ENCODE measurements around the gene MAMDC4.

- TF ChIP-seq, protein P1, sequence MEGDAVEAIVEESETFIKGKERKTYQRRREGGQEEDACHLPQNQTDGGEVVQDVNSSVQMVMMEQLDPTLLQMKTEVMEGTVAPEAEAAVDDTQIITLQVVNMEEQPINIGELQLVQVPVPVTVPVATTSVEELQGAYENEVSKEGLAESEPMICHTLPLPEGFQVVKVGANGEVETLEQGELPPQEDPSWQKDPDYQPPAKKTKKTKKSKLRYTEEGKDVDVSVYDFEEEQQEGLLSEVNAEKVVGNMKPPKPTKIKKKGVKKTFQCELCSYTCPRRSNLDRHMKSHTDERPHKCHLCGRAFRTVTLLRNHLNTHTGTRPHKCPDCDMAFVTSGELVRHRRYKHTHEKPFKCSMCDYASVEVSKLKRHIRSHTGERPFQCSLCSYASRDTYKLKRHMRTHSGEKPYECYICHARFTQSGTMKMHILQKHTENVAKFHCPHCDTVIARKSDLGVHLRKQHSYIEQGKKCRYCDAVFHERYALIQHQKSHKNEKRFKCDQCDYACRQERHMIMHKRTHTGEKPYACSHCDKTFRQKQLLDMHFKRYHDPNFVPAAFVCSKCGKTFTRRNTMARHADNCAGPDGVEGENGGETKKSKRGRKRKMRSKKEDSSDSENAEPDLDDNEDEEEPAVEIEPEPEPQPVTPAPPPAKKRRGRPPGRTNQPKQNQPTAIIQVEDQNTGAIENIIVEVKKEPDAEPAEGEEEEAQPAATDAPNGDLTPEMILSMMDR (conservative IDR thresholded peaks at IDR 0.05) = no peak
- TF ChIP-seq ZFX (IDR thresholded peaks at IDR 0.05) = no peak
These were observed 5.6 kb upstream of the MAMDC4 start for GRCh38 chr9:136846376-136847087.
